Coronary artery (tissue), 2 donors: ENCODE measurements around the gene RUBCN.
"Not testable (repeated sequence)": the region's sequence is repeated elsewhere in the genome, so short reads cannot be mapped to it uniquely, and the experiment has no call there.

Source experiments
- DNase-seq: peaks from one replicate; pipeline ENCODE4 v3.0.0-alpha.2; 2017; ENCODE audit warnings: low spot score
- H3K27ac ChIP-seq, 2 donors: fragments of 200-600 bp; sonication (generic); one replicate each; pipeline ENCODE4 v1.5.1; 2016 to 2019
- H3K4me3 ChIP-seq: fragments of 200-600 bp; sonication (generic); 2 replicates; pipeline ENCODE4 v1.5.1; 2016; ENCODE audit warnings: mild to moderate bottlenecking, moderate library complexity
- CTCF ChIP-seq: fragments of 200-600 bp; sonication (generic); IDR thresholded peaks from one replicate; pipeline ENCODE4 v1.5.1; 2019; ENCODE audit warnings: antibody characterized with exemption

RUBCN gene

GRCh38 chr3:197734667-197735318 lies 1.9 kb downstream of the RUBCN start:
- H3K4me3 ChIP-seq = peak overlapping the region; percentile 15
- no peak for TF ChIP-seq CTCF
- no peak overlapping the region for H3K27ac ChIP-seq
- no peak for DNase-seq

GRCh38 chr3:197733042-197733441 lies 3.7 kb downstream of the RUBCN start:
- Histone ChIP-seq H3K4me3 (no peak overlapping the region), H3K27ac (no peak overlapping the region)
- TF ChIP-seq CTCF = no peak
- DNase-seq = no peak

- DNase-seq, H3K4me3 ChIP-seq, H3K27ac ChIP-seq: not testable (repeated sequence)
Observed at GRCh38 chr3:197731483-197731882, 5.2 kb downstream of the RUBCN start.

- not testable (repeated sequence) for DNase-seq, H3K27ac ChIP-seq, H3K4me3 ChIP-seq
Observed at GRCh38 chr3:197730770-197731169, 5.9 kb downstream of the RUBCN start.

GRCh38 chr3:197730200-197730599 lies 6.5 kb downstream of the RUBCN start:
- Histone ChIP-seq H3K4me3 (no peak overlapping the region), H3K27ac (no peak overlapping the region)
- DNase-seq = no peak
- no peak for TF ChIP-seq CTCF

- no peak overlapping the region for H3K27ac ChIP-seq
- no peak for TF ChIP-seq CTCF
- H3K4me3 ChIP-seq = no peak overlapping the region
- DNase-seq = no peak
Observed at GRCh38 chr3:197728487-197728886, 8.2 kb downstream of the RUBCN start.

GRCh38 chr3:197727878-197728277 lies 8.8 kb downstream of the RUBCN start:
- not testable (repeated sequence) for H3K27ac ChIP-seq, DNase-seq, H3K4me3 ChIP-seq

- no peak overlapping the region for H3K27ac ChIP-seq
- no peak overlapping the region for H3K4me3 ChIP-seq
- DNase-seq = no peak
- no peak for TF ChIP-seq CTCF
Observed at GRCh38 chr3:197722734-197723133, 14.0 kb downstream of the RUBCN start.

GRCh38 chr3:197720694-197721093 lies 16.0 kb downstream of the RUBCN start:
- Histone ChIP-seq H3K27ac (no peak overlapping the region), H3K4me3 (no peak overlapping the region)
- DNase-seq = no peak
- no peak for TF ChIP-seq CTCF
